Suprapubic skin (tissue), 3 donors: ENCODE results near the gene SSTR3.

Experiments
- CTCF ChIP-seq, 2 donors: fragments of 200-600 bp in 1 of 2; fragments of 450-650 bp in 1 of 2; sonication (generic) in 1 of 2; IDR thresholded peaks; one replicate each; pipeline ENCODE4 v1.5.1; 2016 to 2019; ENCODE audit warnings: antibody characterized with exemption in 2 of 2, mild to moderate bottlenecking in 1 of 2, moderate library complexity in 1 of 2
- POLR2AphosphoS5 ChIP-seq, 3 donors: sonication (generic); formaldehyde crosslinking; IDR thresholded peaks; one replicate each; pipeline ENCODE4 v1.6.1; 2017; ENCODE audit warnings: antibody characterized with exemption in 3 of 3

GRCh38 chr22:37196539-37197450, 15.5 kb downstream of the SSTR3 start:
- TF ChIP-seq CTCF (IDR thresholded peaks at IDR 0.05), result peak in 1 of 2 donors; percentile 12
- TF ChIP-seq POLR2AphosphoS5 (IDR thresholded peaks at IDR 0.05), result no peak
